GM18867 (cell line): ENCODE data around the gene G6PC3.

Experiments used
- ATAC-seq: cut with Tn5 transposase; IDR thresholded peaks from one replicate; pipeline ENCODE4 v1.9.1; 2021; ENCODE audit warnings: mild to moderate bottlenecking, moderate library complexity; ENCODE audit not compliant: unreplicated experiment

The G6PC3 gene

GRCh38 chr17:44059101-44059892, 11.2 kb upstream of the G6PC3 start:
- no peak for ATAC-seq

DNA sequence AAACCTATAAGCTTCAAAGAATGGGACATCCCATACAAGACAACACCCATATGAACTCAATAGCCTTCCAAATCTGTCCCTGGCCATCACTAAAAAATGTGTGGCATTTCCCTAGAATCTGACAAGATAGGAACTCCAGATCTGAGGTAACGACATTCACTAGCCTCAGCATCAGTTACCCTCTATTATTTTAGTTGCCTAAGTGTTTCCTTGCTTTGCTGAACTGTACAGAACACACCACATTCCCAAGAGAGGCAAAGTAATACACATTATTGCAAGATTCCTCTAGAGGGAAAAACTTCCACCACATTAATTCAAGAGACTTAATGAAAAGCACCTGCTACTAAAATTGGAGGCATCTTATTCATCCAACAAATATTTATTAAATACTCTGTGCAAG, 9.1 kb upstream of the G6PC3 start:
- no peak for ATAC-seq

DNA sequence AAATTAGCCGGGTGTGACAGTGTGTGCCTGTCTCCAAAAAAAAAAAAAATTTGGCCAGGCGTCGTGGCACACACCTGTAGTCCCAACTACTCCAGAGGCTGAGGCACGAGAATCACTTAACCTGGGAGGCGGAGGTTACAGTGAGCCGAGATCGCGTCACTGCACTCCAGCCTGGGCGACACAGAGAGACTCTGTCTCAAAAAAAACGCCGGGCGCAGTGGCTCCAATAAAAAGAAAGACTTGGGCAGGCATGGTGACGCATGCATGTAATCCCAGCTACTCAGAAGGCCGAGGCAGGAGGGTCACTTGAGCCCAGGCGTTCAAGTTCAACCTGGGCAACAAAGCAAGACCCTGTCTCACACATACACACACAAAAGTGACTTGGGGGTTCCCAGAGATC, 7.7 kb upstream of the G6PC3 start:
- ATAC-seq: no peak

DNA sequence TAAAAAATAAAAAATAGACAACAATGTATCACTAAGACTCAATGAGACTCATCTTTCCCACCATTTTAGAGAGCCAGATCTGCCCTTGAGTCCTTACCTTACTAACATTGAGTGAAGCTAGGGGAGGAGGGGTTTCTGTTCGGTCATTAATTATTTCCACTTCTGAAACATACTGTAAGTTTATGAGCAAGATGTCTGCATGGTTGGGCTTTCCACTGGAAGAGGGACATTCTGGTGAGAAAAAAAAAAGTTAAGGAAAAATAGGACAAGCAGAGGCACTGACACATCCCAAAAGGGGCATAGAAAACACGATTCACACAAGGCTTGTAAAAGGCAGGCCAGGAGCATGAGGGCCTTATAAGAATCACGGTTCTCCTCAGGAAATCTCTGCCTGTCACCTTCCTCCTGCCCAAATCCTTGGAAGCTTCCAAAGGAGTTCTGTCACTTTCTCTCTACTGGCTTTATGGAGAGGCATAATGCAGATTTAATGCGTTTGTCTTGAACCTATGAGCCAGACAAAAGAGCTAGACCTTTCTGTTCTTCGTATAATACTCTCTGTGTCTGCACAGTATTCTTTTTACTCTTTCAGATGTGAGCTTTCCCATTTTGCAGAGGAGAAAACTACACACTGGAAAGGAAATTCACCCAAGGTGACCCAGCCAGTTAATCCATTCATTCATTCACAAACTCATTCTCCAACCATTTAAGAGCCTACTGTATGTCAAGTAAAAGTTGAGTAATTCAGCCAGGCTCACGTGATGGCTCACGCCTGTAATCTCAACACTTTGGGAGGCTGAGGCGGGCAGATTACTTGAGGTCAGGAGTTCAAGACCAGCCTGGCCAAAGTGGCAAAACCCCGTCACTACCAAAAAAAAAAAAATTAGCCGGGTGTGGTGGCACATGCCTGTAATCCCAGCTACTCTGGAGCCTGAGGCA, 6.6 kb upstream of the G6PC3 start:
- no peak for ATAC-seq

DNA sequence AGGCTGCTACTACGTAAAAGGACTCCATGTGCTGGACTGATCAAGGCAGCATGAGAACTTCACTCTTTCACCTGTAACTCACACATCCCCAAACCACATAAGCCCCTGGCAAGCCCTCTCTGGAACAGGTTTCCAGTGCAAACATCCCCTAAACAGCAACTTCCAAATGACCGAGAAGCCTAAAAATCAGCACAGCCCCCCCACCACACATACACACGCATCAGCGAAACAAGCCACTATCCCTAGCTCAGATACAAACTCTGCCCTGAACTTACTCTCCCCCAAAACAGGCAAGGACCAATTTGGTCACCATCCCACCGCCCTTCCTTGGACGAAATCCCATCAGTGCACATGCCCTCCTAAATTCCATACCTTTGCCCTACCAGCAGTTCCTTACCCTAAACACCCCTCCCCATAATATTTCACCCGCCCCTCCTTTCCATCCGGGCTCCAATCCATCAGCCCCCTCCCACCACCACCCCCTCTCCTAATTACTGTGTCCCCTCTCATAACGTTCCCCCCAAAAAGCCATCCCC, 4.8 kb upstream of the G6PC3 start:
- no peak for ATAC-seq

- ATAC-seq: peak; percentile 54
These were observed 4.2 kb upstream of the G6PC3 start, which contains the start of gene LSM12 for GRCh38 chr17:44066204-44066930. TSS of gene LSM12 (minus strand) at chr17:44066671. CDS start at chr17:44066587, 84 bp downstream.

GRCh38 chr17:44067545-44067940, 3.0 kb upstream of the G6PC3 start:
- no peak for ATAC-seq

DNA sequence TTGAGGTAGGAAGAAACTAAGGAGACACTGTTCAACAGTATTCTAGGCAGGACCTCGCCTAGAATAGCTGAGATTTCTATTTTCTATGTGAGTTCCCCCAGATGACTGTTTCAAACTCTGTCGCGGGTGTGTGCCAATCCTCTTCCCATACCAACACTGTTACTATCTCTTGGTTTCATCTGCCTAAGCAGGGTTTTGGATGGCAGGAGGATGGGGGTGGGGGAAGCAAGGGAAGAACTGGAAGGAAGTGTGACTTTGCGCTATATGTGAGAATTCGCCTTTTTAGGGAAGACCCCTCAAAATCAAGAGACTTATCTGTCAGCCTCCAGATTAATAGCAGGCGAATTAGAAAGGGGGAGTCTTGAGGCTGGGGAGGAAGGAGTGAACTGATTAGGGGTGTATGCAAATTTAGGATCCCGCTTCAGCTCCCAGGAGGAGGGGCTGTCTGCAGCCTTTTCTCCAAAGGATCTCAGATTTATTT, 521 bp upstream of the G6PC3 start:
- ATAC-seq: no peak

DNA sequence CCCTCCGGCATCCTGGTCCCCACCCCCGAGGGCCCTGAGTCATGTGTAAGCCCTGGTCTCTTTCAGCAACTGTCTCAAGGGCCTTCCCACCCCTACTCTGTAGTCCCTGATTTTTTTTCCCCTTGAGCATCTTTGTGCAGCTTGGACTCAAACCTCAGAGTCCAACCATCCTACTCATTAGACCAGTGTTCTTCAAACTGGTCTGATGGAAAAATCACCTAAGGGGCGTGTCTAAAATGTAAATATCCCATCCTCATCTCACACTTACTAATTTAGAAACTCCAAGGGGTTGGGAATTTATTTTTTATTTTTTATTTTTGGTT, 624 bp downstream of the G6PC3 start:
- no peak for ATAC-seq

DNA sequence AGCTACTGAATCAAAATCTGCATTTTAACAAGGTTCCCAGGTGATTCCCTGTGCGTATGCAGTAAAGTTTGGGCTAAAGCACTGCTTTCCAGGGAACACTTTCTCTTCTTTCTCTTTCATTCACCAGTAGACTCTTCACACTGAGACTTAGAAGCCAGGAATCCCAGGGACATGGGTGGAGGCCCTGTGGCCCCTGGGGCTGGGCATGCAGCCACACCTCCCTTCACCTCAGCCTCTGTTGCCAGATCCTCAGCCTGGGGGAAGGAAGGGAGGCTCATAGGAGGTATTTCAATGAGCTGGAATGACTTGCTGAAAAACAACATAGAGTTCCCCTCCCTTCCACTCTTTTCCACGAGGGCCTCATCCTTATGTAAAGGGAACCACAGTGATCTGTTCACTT, 1.2 kb downstream of the G6PC3 start:
- no peak for ATAC-seq

- no peak for ATAC-seq
These were observed 3.8 kb downstream of the G6PC3 start for GRCh38 chr17:44074231-44074910.

DNA sequence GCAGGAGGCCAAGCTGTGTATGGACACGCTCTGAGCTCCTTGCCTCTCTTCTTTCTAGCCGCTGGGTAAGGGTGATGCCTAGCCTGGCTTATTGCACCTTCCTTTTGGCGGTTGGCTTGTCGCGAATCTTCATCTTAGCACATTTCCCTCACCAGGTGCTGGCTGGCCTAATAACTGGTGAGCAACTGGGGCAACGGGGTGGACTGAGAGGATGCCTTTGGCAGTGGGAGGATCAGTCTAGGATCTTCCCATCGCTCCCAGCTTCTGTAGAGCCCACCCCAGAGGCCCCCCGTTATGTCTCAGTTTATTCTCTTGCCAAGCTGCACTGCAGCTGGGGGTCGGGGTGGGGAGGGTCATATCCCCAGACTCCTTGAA, 4.4 kb downstream of the G6PC3 start:
- ATAC-seq: no peak

DNA sequence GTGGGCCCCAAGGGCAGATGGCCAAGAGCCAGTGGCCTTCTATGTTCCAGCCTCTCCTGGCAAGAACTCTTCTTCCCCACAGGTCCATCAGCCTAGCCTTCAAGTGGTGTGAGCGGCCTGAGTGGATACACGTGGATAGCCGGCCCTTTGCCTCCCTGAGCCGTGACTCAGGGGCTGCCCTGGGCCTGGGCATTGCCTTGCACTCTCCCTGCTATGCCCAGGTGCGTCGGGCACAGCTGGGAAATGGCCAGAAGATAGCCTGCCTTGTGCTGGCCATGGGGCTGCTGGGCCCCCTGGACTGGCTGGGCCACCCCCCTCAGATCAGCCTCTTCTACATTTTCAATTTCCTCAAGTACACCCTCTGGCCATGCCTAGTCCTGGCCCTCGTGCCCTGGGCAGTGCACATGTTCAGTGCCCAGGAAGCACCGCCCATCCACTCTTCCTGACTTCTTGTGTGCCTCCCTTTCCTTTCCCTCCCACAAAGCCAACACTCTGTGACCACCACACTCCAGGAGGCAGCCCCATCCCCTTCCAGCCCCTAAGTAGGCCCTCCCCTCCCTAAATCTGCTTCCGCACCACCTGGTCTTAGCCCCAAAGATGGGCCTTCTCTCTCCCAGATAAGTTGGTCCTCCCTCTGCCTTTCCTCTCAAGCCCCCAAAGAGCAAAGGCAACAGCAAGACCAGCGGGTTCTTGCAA, 5.2 kb downstream of the G6PC3 start:
- no peak for ATAC-seq

GRCh38 chr17:44076716-44077594, 6.4 kb downstream of the G6PC3 start:
- no peak for ATAC-seq

DNA sequence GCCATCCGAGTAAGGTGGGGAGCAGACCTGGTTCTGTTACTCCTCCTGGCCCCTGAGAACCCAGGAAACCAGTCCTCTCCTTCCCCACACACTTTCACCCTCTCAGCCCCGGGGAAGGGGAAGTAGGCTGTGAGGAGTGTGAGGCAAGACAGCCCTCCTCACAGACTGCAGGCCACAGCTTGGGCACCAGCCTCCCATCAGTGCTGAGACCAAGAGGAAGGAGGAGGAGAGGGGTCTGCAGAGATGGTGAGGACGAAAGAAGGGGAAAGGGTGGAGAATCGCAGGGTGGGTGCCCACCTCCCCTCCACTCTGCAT, 7.0 kb downstream of the G6PC3 start:
- ATAC-seq: no peak

DNA sequence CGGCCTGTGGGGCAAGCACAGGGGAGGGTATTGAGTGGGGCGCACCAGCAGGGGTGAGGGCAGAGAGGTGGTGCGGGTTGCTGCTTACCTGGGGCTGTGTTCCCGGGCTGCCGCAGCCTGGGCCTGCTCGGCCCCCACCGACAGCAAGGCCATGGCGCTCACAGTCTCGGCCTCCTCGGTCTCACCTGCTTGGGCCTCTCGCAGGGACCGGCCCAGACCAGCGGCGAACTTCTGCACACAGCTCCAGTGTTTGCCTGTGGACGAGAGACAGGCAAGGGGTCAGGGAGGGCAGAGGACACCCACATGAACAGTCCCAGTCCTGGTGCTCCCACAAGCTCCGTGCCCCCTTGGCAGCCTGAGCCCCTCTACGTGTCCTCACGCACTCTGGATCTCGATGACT, 7.9 kb downstream of the G6PC3 start:
- no peak for ATAC-seq

DNA sequence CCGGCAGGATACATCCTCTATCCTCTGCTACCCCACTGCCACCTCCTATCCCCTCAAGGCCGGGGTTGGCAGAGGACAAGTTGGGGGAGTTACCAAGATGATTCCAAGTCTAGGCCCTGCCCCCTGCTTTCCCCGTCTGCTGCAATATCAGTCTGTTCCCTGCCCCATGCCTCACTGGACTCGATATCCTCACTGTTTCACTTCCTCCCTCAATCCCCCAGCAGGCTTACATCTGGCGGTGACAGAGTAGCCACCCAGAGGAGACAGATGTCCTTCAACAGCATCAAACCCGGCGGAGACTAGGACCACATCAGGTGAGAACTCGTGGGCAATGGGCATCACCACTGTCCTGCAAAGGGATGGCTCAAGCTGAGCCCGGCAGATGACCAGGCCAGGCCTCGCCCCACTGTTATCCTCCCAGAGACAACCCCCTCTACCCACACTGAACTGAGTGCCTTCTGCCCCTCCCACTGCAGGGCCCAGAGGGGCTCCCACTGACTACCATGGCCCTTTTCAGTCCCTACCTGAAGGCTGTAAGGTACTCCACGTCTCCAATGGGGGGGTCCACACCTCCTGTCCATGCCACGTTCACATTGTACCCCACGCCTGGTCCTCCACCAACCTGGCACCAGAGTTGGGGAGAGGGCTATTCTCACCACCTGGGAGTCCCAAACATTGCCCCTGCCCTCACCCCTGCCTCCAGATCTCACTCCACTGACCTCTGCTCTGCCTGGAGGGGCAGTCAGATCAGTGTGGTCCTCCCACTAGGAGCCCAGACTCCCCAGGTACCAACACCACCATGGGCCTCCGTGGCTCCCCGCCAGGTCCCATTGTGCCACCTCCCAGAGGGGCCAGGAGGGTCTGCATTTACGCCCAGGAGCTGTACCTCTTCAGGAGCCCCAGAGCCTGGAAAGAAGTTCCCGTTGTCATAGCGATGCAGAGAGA, 9.6 kb downstream of the G6PC3 start:
- ATAC-seq: no peak

- ATAC-seq: no peak
These were observed 11.1 kb downstream of the G6PC3 start for GRCh38 chr17:44081681-44082080.
